Upper lobe of left lung (tissue), 6 donors: ENCODE data around the gene MAMDC4. TPM values are rescaled to one million over a fixed set of nuclear protein-coding genes. Genes with fewer than 3 reads are reported as not detected.

Experiments
- ATAC-seq, 2 donors: fragments of 200-7000 bp; cut with Tn5 transposase; one replicate each; pipeline ENCODE4 v1.9.1; 2022; ENCODE audit warnings: mild to moderate bottlenecking in 2 of 2, moderate library complexity in 2 of 2; ENCODE audit not compliant: low FRiP score in 2 of 2
- DNase-seq, 2 donors: peaks; one replicate each; pipeline ENCODE4 v3.0.0-alpha.2; 2019 to 2020
- H3K27ac ChIP-seq, 4 donors: fragments of 200-600 bp; sonication (generic); one replicate each; pipeline ENCODE4 v1.5.1; 2016 to 2019
- H3K27me3 ChIP-seq, 4 donors: fragments of 200-600 bp; sonication (generic); one replicate each; pipeline ENCODE4 v1.5.1; 2017 to 2019
- H3K36me3 ChIP-seq, 4 donors: fragments of 200-600 bp; sonication (generic); one replicate each; pipeline ENCODE4 v1.5.1; 2016 to 2019
- H3K4me1 ChIP-seq, 4 donors: fragments of 200-600 bp; sonication (generic); one replicate each; pipeline ENCODE4 v1.5.1; 2018 to 2019
- H3K4me3 ChIP-seq, 4 donors: fragments of 200-600 bp; sonication (generic); one replicate each; pipeline ENCODE4 v1.5.1; 2017 to 2019; ENCODE audit warnings: mild to moderate bottlenecking in 2 of 4, moderate library complexity in 1 of 4
- H3K9me3 ChIP-seq, 4 donors: fragments of 200-600 bp; sonication (generic); one replicate each; pipeline ENCODE4 v1.5.1; 2018 to 2019
- EP300 ChIP-seq, 4 donors: sonication (generic); formaldehyde crosslinking; IDR thresholded peaks; one replicate each; pipeline ENCODE4 v1.5.1; 2017; ENCODE audit warnings: antibody characterized with exemption in 4 of 4, control low read depth in 2 of 4
- POLR2A ChIP-seq, 4 donors: fragments of 450-650 bp; IDR thresholded peaks; one replicate each; pipeline ENCODE4 v1.5.1; 2016 to 2017; ENCODE audit warnings: antibody characterized with exemption in 4 of 4, mild to moderate bottlenecking in 2 of 4
- POLR2AphosphoS5 ChIP-seq, 2 donors: sonication (generic); formaldehyde crosslinking; IDR thresholded peaks; one replicate each; pipeline ENCODE4 v1.5.1; 2017; ENCODE audit warnings: antibody characterized with exemption in 2 of 2
- WGBS, 2 donors: methylation state at CpG; one replicate each; pipeline ENCODE4 v1.1.5; 2017 to 2018; 5-methylcytosine and 5-hydroxymethylcytosine counted together
- total RNA-seq, 6 donors: library from RNA; depleted of rRNA in 4 of 6; stranded (reverse); fragments of >200 nt in 4 of 6; gene quantifications; one replicate each; pipeline versions ENCODE4 v1.1.0 to v1.2.1, GENCODE V29; 2016 to 2021
- TF ChIP-seq, protein P1 (sequence below), 6 experiments: fragments of 450-650 bp in 4 of 6; fragments of 200-600 bp in 2 of 6; sonication (generic) in 2 of 6; IDR thresholded peaks; one replicate each; pipeline ENCODE4 v1.5.1; 2016 to 2019; ENCODE audit warnings: antibody characterized with exemption in 6 of 6
- donor health status: DM: no; HTN: no; CAD: no; lungs with moderate emphysema.
- donor health status: DM: no; HTN: yes; CAD: no; lungs with severe emphysema.

MAMDC4 gene
- total RNA-seq, 6 donors from 2014 or later = 2.1 to 18.9 (median 11.0) TPM

DNA sequence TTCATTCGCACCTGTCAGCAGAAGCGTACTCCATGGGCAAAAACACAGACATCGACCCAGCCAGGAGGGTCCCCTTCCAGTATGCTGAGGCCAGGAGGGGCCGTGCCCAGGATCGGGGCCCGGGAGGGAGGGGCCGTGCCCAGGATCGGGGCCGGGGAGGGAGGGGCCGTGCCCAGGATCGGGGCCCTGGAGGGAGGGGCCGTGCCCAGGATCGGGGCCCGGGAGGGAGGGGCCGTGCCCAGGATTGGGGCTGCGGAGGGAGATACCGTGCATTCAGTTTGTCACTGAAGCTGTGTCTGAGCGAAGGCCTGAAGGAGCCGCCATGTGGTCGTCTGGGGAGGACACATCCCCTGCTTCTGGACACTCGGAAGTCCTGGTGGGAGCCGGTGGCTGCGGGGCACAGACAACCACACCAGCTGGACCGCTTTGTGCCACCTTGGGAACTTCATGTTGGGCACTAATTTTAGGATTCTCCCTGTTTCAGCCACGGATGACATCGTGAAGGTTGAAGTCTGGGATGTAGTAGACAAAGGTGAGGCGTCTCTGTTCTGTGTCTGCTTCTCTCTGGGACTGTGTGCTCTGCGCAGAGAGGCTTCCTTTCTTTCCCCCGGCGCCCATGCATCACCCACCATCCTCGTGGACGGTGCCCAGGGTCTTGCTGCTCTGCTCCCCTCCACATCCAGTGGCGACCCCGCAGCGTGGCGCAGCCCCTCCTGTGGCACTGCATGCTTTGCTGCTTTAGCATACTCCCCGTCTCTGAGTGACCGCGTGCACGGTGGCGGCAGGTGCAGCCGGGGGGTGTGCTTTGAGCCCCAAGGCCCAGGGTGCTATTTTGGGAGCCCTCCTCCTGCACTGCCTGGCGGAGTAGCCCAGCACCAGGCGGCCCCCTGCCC is 26.6 kb upstream of the MAMDC4 start:
- Histone ChIP-seq H3K4me1 (peaks cover 0 to 12% (median 0%) of the 10 kb centered on the region in 4 donors), H3K36me3 (peaks cover 3 to 74% (median 59%) of the 10 kb centered on the region in 4 donors), H3K9me3 (no peaks in the 10 kb centered on the region), H3K4me3 (no peak overlapping the region), H3K27me3 (no peaks in the 10 kb centered on the region), H3K27ac (no peak overlapping the region)
- DNase-seq = peak in 1 of 2 donors; percentile 79
- no peak for ATAC-seq
- TF ChIP-seq EP300 (IDR thresholded peaks at IDR 0.05) = no peak
- TF ChIP-seq POLR2AphosphoS5 (IDR thresholded peaks at IDR 0.05) = no peak
- TF ChIP-seq POLR2A (IDR thresholded peaks at IDR 0.05) = no peak
- TF ChIP-seq, protein P1, sequence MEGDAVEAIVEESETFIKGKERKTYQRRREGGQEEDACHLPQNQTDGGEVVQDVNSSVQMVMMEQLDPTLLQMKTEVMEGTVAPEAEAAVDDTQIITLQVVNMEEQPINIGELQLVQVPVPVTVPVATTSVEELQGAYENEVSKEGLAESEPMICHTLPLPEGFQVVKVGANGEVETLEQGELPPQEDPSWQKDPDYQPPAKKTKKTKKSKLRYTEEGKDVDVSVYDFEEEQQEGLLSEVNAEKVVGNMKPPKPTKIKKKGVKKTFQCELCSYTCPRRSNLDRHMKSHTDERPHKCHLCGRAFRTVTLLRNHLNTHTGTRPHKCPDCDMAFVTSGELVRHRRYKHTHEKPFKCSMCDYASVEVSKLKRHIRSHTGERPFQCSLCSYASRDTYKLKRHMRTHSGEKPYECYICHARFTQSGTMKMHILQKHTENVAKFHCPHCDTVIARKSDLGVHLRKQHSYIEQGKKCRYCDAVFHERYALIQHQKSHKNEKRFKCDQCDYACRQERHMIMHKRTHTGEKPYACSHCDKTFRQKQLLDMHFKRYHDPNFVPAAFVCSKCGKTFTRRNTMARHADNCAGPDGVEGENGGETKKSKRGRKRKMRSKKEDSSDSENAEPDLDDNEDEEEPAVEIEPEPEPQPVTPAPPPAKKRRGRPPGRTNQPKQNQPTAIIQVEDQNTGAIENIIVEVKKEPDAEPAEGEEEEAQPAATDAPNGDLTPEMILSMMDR (IDR thresholded peaks at IDR 0.05) = no peak
- WGBS, 2 donors = 91 to 95% methylated on average over 36 to 40 of the region's 44 CpGs

DNA sequence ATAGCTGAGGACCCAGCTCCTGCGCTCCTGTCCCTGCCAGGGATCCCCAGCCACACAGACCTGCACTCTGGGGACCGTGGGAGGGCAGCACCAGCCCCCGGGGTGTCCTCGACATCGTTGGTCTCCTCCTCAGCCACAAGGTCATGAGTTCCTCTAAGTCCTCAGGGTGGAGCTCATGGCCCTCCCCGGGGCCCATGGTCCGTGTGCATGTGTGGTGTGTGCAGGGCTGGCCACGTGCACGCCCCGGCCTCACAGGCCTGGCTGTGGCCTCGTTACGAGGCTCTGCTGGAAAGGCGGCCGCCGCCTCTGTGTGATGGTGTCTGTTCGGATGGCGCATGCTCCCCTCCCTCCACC is 26.0 kb upstream of the MAMDC4 start:
- H3K9me3 ChIP-seq = no peaks in the 10 kb centered on the region
- WGBS, 2 donors = 97 to 100% methylated on average over 10 to 16 of the region's 17 CpGs
- no peak overlapping the region for H3K4me3 ChIP-seq
- no peaks in the 10 kb centered on the region for H3K27me3 ChIP-seq
- TF ChIP-seq POLR2AphosphoS5 (IDR thresholded peaks at IDR 0.05) (no peak), POLR2A (IDR thresholded peaks at IDR 0.05) (no peak), EP300 (IDR thresholded peaks at IDR 0.05) (no peak)
- TF ChIP-seq, protein P1 (IDR thresholded peaks at IDR 0.05) = no peak
- H3K27ac ChIP-seq = no peak overlapping the region
- ATAC-seq (no peak), DNase-seq (peak in 1 of 2 donors; percentile 73)
- peaks cover 3 to 80% (median 62%) of the 10 kb centered on the region in 4 donors for H3K36me3 ChIP-seq
- H3K4me1 ChIP-seq = peaks cover 0 to 6% (median 0%) of the 10 kb centered on the region in 4 donors

DNA sequence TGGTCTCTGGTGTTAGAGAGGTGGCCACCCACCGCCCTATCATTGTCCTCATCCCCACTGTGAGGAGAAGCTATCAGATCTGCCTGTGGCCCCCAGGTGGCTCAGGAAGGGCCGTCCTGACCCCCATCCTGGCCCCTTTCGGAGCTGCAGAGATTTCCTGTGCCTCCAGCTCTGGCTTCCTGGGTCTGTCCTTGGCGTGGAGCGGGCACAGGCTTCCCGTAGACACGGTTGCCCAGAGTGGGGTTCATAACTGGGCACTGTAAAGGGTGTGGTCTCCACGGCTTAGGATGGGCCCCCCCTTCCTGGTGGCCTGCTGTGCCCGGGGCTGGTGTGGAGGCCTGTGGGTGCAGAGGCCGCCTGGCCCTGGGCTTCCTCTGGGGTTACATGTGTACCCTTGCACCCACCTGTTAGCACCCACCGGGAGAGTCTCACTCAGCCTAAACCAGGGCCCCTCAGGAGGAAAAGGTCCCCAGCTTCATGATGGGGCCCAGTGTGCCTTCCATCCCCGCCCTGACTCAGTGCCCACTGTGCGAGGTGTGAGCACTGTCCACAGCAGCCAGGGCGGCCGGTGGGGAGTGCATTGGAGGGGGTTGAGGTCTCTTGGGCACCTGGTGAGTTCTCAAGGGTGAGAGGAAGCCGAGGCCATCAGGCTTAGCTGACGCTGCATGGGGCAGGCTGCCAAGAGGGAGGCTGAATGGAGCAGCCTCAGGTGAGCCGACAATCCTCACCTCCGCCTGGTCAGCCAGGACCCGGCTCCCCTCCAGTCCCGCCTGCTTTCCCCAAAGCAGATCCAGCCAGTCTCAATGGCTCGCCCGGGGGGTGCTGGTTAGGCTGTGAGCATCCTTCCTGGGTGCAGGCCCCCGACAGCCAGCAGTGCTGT is 25.2 kb upstream of the MAMDC4 start:
- Histone ChIP-seq H3K27me3 (no peaks in the 10 kb centered on the region), H3K9me3 (no peaks in the 10 kb centered on the region), H3K4me3 (no peak overlapping the region), H3K36me3 (peaks cover 3 to 88% (median 69%) of the 10 kb centered on the region in 4 donors), H3K27ac (no peak overlapping the region), H3K4me1 (no peaks in the 10 kb centered on the region)
- peak in 1 of 2 donors; percentile 50 for DNase-seq
- 90 to 97% methylated on average over 10 to 24 of the region's 24 CpGs for WGBS, 2 donors
- no peak for ATAC-seq
- TF ChIP-seq, protein P1 (IDR thresholded peaks at IDR 0.05) = no peak
- TF ChIP-seq POLR2A (IDR thresholded peaks at IDR 0.05) (no peak), POLR2AphosphoS5 (IDR thresholded peaks at IDR 0.05) (no peak), EP300 (IDR thresholded peaks at IDR 0.05) (no peak)

DNA sequence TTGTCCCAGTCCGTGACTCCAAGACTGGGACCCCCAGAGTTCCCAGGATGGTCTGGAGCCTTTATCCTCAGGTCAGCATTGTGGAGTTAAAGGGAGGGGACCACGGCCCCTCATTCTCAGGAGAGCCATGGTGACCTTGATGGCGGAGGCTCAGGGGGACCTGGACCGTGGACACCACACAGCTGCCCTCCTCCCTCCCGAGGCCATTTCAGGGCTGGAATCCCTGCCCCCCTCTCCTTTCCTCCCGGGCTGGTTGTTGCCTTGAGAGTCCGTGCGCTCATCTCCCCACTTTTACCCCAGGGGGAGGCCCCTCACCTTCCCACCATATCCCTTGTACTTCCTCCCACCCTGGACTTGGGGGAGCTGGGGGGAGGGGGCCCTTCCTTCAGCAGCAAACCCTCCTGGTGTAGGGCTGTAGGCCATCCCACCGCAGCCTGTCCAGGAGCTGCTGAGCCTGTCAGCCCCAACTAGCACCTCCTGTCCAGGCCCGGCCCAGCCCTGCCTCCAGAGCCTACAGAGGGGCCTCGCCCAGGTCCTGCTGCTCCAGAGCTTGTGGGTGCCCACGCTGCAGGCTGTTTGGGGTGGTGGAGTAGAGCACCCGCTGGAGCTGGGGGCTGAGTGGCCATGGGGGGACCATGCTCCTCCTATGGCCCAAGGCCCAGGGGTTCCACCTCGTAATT is 24.2 kb upstream of the MAMDC4 start:
- WGBS, 2 donors = 94 to 96% methylated on average over 12 of the region's 14 CpGs
- peak in 1 of 2 donors; percentile 47 for DNase-seq
- Histone ChIP-seq H3K4me3 (no peak overlapping the region), H3K9me3 (no peaks in the 10 kb centered on the region), H3K4me1 (no peaks in the 10 kb centered on the region), H3K36me3 (peaks cover 3 to 97% (median 77%) of the 10 kb centered on the region in 4 donors), H3K27ac (no peak overlapping the region), H3K27me3 (no peaks in the 10 kb centered on the region)
- TF ChIP-seq POLR2AphosphoS5 (IDR thresholded peaks at IDR 0.05) (no peak), EP300 (IDR thresholded peaks at IDR 0.05) (no peak), POLR2A (IDR thresholded peaks at IDR 0.05) (no peak)
- TF ChIP-seq, protein P1 (IDR thresholded peaks at IDR 0.05) = no peak
- no peak for ATAC-seq
